SHP77 treated with DMSO at 0.1 percent for 48 hours (cell line): Measurements from ENCODE around the gene CELA3B.
A peak's percentile ranks its signal among the peaks of the same experiment; 100 is the strongest.
"Not testable (repeated sequence)": the region's sequence is repeated elsewhere in the genome, so short reads cannot be mapped to it uniquely, and the experiment has no call there.

Source experiments
- DNase-seq: peaks from one replicate; lab custom pipeline; 2025; lab: John Stamatoyannopoulos, UW

CELA3B gene

GRCh38 chr1:21942959-21943640, 33.7 kb upstream of the CELA3B start:
- DNase-seq, result not testable (repeated sequence)

- no peak for DNase-seq
Observed at GRCh38 chr1:21944733-21945073, 32.1 kb upstream of the CELA3B start.

- DNase-seq, result no peak
Observed at GRCh38 chr1:21946836-21947587, 29.8 kb upstream of the CELA3B start.

- DNase-seq, result no peak
Observed at GRCh38 chr1:21950734-21951133, 26.1 kb upstream of the CELA3B start.

DNA sequence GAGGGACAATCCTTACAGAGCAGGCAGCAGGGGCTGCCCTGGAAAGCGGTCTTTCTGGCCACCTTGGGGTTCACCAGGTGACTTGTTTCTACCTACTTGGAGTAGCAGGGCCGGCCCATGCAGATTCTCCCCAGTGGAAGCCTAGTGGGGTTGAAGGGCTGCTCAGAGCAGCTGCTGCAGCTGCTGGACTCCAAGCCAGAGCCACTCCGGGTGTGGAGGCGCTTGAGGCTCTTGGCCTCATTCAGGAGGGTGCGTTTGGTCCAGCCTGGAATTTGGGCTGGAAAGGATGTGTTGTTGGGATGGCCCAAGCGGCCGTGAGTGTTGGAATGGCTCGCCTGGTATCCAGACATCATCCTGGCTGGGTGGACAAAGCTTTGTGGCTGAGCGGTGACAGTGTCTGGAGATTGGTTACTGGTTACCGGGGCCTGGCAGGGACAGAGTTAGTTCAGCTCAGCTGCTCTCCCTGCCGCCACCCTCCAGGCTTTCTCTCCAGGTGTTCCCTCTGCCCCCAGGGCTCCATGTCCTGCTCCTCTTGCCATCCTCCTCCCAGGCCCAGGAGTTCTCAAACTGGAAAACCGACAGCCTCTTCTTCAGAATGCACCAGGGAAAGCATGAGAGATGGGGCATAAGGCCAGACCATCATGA, 25.5 kb upstream of the CELA3B start:
- DNase-seq, result no peak

- no peak for DNase-seq
Observed at GRCh38 chr1:21952786-21953520, 23.9 kb upstream of the CELA3B start.

DNA sequence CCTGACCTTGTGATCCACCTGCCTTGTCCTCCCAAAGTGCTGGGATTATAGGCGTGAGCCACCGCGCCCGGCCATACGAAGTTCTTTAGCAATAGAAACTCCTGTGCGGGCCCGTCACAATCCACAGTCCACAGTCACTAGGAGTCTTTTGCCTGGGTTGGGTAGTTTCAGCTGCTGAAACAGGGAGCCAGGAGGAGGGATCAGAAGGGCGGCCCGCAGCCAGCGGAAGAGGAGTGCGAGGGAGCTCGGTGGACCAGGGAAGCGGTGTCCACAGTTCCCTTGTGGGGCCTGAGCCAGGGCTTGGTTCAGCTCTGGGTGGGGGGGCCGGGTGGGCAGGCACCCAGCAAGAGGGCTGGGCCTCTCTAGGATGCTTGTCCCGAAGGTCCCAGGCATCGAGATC, 21.8 kb upstream of the CELA3B start:
- DNase-seq, result no peak

DNA sequence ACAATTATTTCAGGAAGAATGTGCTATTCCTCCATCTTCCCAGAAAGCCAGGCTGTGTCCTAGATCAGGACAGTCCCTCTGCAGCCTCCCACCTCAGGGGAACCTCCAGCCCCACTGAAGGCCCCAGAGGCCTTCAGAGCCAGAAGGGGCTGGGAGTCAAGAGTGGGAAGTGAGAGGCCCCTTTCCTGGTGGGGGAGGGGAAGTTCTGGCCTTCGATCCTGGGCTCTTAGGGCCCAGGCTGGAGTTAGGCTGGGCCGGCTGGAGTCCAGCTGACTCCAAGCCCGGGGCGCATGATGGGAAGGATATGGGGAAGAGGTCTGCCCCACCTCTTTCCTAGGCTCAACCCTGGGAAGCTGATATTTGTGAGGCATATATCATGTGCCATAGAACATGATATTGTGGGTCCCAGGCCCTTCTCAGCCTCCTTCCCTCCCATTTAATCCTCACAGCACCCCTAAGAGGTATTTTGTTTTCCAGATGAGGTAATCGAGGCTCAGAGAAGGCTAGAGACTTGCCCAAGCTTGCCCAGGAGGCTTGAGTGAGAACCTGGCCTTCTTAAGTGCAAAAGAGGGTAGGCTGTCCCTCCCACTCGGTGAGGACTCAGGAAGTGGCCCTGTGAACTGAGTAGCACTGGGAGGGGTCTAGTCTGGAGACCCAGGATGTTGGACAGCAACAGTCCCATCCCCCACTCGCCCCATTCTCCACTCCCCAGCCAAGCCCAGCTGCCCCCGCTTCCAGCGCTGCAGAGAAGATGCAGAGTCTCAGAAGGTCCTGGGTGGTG, 21.1 kb upstream of the CELA3B start:
- no peak for DNase-seq

DNA sequence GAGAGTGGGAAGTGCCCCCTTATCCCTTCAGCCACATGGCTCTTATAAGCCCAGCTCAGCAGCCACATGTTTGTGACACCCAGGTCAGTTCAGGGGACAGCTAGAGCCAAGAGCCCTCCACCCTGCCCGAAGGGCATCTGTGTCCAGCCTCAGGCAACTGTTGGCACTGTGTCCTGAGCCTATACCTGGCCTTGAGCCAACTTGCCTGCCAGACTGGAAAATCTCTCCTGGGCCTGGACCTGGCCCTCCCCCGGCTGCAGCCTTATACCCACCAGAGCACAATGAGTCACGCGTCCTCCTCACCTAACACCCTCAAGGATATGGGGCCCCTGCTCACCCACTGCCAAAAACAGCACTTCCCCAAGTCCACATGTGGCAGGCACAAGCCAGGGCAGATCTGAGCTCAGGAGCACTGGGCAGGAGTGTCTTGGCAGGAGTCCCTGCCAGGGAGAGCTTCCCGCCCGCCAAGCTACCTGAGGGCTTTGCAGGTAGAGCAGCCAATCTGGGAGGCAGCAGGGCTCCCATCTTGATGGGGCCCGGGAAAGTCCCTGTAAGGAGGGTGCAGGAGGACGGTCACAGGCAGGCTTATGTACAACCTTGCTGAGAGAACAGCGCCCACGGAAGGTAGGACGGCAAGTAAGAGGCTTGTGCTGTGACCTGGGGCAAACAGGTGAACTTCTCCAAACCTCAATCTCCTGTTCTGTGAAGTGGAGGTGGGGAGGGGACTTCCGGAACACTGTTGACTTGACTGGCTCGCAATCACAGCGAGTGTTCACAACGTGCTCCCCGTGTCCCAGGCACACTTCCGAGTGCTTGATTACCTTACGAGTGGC, 19.9 kb upstream of the CELA3B start:
- DNase-seq, result no peak

DNA sequence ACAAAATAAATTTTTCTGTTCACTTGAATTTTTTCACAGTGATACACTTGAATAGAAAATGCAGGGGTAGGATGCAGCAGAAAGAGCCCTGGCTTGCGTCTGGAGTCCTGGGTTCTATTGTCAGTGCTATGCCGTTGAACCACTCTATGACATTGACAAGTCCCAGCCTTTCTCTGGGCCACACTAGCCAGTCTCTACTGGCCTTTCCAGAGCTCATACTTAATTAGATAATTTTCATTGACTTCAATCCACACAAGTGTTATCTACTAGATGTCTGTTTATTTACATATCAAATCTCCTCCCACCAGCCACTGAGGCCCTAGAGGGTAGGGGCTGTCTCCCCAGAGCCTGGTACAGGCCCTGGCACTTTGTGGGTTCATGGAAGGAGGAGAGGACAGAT, 15.5 kb upstream of the CELA3B start:
- DNase-seq, result no peak

DNA sequence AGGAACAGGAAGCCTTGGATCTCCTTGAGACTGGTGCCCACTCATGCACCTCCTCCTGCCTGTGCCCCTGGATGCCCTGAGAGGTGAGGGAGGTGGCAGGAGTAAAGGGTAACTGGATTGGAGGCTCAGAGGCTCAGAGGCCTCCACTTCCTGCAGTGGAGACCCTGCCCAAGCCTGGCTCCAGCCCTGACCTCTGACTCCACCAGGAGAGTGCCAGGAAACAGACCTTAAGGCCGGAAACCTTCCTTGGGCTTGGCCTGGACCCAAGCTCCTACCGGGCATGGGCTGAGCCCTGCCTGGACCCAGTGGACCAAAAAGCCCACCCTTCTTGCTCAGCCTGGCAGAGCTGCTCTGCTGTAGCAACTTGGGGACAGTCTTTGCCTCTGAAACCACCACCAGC, 15.0 kb upstream of the CELA3B start:
- no peak for DNase-seq

DNA sequence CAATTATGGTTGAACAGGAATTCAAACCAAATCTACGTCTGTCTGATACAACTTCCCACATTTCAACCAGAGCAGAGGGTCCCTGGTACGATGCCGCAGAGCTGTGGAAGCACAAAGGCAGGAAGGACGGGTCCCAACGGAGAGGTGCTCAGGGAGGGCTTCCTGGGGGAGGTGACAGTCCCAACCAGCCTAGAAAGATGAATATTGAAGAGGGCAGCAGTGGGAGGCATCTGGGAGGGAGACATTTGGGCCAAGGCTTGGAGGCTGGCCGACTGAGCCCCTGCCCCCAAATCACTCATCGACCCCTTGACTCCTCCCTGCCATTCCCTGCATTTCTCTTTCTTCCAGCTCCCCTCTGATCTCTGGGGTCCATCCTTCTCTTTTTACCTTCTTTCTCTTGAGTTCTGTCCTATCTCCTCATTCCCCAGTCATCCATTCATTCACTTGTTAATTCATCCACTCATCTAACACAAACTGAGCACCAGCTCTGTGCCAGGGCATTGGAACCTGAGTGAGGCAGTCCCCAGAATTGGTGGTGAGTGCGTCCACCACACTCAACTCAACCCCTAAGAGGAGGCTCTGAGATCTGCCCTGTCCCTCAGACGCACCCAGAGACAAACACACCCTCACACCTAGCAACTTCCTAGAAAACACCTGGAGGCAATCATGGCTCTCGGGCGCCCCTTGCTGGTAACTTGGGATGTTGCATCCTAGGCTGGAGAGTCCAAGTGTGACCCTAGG, 13.2 kb upstream of the CELA3B start:
- DNase-seq, result no peak

DNA sequence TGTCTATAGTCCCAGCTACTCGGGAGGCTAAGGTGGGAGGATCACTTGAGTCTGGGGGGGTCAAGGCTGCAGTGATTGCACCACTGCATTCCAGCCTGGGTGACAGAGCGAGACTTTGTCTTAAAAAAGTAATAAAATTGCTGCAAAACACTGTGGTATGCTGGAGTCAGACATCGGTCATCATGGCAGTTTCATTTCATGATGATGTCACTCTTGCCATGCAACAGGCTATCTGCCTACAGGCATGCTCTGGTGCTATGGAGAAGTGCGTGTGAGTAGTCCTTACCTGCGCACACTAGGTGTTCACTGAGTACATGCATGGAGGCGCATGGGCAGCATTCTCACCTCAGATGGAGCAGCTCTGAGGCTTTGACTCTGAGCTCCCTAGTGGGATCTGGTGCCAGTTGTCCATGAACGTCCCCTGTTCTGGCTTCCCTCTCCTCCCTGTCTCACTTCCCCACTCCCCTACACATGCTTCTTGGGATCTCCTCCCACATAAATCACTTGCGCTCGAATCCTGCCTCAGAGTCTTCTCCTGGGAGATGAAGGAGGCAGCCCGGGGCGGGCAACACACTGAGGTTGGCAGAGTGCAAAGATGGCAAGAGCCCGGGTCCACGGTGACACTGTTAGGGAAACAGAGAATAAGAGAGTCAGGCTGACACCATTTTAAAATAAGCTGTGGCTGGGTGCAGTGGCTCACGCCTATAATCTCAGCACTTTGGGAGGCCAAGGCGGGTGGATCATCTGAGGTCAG, 10.4 kb upstream of the CELA3B start:
- no peak for DNase-seq

DNA sequence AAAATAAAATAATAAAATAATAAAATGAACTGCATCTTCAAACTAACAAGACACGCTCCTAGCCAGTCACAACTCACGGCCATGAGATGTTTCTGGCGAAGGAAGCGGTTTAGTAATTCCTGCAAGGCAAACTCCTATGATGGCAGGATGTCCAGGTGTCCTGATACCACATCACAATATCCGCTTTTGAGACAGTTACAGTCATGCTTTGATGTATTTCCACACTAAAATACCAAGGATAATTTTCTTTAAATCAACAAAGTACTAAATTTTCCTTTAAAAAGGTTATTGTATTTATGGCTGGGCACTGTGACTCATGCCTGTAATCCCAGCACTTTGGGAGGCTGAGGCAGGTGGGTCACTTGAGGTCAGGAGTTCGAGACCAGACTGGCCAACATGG, 9.6 kb upstream of the CELA3B start:
- not testable (repeated sequence) for DNase-seq

DNA sequence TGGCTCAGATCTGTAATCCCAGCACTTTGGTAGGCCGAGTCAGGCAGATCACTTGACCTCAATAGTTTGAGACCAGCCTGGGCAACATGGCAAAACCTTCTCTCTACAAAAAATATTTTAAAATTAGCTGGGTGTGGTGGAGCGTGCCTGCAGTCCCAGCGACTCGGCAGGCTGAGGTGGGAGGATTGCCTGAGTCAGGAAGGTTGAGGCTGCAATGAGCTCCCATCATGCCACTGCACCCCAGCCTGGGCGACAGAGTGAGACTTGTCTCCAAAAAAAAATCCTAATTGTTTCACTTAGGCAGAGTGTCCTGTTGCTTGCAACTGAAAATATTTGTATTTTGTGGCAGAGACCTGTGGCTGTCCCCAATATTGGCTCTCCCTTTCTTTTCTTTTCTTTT, 7.8 kb upstream of the CELA3B start:
- DNase-seq, result not testable (repeated sequence)

DNA sequence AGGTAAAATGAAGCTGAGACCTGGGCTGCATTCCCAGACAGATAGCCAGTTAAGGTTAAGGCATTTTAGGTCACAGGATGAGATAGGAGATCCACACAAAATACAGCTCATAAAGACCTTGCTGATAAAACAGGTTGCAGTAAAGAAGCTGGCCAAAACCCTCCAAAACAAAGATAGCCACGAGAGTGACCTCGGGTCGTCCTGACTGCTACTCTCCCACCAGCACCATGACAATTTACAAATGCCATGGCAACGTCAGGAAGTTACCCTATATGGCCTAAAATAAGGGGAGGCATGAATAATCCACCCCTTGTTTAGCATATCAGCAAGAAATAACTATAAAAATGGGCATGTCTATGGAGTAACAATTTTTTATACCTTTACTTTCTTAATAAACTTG, 6.3 kb upstream of the CELA3B start:
- DNase-seq, result not testable (repeated sequence)

- DNase-seq, result not testable (repeated sequence)
Observed at GRCh38 chr1:21972973-21973441, 3.8 kb upstream of the CELA3B start.

- DNase-seq, result not testable (repeated sequence)
Observed at GRCh38 chr1:21973948-21974347, 2.9 kb upstream of the CELA3B start.

- peak; percentile 76 for DNase-seq
Observed at GRCh38 chr1:21974699-21975098, 2.1 kb upstream of the CELA3B start.
